ENCODE results near the gene TNS2.
A peak's percentile ranks its signal among the peaks of the same experiment; 100 is the strongest.

Gene TNS2

DNA sequence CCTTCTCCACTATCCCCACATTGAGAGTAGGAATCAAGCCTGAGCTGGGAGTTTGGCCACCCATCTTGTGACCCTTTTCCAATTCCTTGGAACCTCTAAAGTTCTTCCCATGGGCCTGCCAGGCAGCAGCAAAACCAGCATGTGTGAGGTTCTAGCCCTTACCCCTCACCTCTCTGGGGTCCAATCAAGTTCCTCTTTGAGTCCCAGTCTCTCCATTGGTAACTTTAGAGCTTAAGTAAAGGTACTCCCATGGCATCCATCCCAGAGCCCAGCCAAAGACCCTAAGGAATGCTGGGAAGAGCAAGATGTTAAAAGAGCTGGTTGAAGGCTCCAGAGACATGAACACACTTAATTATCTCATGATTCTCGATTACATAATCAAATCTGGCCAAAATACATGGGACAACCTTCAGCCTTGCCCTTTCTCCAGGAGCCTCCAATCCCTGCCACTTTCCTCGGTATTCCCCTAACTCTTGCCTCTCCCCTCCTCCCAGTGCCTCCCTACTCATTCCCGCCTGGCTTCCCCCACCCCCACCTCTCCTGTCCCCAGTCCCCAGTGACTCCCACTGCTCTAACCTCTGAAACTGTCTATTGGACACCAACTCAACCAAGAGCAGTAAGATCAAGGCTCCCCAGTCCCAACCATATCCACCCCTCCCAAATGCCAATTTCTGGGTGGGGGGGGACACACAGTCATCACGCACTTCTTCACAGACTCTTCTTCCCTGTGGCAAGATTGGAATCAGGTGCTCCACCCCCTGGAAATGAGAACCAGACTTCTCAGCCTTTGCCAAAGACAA is 4.8 kb upstream of the TNS2 start:
- TF ChIP-seq, protein P1, sequence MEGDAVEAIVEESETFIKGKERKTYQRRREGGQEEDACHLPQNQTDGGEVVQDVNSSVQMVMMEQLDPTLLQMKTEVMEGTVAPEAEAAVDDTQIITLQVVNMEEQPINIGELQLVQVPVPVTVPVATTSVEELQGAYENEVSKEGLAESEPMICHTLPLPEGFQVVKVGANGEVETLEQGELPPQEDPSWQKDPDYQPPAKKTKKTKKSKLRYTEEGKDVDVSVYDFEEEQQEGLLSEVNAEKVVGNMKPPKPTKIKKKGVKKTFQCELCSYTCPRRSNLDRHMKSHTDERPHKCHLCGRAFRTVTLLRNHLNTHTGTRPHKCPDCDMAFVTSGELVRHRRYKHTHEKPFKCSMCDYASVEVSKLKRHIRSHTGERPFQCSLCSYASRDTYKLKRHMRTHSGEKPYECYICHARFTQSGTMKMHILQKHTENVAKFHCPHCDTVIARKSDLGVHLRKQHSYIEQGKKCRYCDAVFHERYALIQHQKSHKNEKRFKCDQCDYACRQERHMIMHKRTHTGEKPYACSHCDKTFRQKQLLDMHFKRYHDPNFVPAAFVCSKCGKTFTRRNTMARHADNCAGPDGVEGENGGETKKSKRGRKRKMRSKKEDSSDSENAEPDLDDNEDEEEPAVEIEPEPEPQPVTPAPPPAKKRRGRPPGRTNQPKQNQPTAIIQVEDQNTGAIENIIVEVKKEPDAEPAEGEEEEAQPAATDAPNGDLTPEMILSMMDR (conservative IDR thresholded peaks at IDR 0.05): no peak
- no peak overlapping the region for H3K27ac ChIP-seq

GRCh38 chr12:53045696-53046045 is 4.2 kb upstream of the TNS2 start:
- TF ChIP-seq, protein P1 (conservative IDR thresholded peaks at IDR 0.05): no peak
- H3K27ac ChIP-seq: peak overlapping the region; percentile 95

- TF ChIP-seq, protein P1 (conservative IDR thresholded peaks at IDR 0.05): no peak
Measured at GRCh38 chr12:53046655-53047220, 3.1 kb upstream of the TNS2 start.

DNA sequence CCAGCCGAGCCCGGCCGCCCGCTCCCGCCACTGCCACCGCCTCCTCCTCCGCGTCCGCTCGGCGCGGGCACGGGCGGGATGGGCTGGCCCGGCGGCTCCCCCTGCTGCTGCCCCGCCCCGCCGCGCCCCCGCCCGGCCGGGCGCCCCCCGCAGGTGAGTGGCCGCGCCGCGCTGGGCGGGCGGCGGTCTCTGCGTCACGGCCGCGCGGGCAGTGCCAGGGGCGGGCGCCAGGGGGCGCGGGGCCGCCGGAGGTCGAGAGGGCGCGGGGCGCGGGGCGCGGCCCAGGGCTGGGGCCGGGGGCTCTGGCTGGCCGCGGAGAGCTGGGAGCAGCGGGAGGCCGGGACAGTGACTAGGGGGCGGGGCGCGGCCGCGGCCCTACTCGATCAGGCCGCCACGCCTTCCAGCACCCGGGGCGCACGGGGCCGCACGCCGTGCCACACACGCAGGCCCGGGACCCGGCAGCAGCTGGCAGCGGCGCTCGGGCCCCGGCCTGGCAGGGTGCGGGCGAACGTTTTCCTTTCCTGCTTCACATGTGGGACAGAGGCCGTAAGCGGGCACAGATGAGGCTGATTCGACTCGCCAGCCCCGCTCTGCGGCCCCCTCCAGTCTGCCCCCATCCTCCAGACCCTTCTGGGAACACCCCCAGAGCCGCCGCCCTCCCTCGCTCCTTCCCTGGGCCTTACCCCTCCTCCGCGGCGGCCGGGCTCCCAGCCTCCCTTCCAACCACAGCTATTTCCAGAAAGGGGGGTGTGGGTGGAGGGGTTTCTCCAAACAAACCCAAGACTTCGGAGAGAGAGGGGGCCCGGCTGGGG is 2.4 kb upstream of the TNS2 start:
- H3K27ac ChIP-seq: peak overlapping the region; percentile 95
- TF ChIP-seq, protein P1 (conservative IDR thresholded peaks at IDR 0.05): peak; percentile 85

More at GRCh38 chr12:53046655-53047220, 3.1 kb upstream of the TNS2 start:
- H3K27ac ChIP-seq: peak overlapping the region; percentile 95

DNA sequence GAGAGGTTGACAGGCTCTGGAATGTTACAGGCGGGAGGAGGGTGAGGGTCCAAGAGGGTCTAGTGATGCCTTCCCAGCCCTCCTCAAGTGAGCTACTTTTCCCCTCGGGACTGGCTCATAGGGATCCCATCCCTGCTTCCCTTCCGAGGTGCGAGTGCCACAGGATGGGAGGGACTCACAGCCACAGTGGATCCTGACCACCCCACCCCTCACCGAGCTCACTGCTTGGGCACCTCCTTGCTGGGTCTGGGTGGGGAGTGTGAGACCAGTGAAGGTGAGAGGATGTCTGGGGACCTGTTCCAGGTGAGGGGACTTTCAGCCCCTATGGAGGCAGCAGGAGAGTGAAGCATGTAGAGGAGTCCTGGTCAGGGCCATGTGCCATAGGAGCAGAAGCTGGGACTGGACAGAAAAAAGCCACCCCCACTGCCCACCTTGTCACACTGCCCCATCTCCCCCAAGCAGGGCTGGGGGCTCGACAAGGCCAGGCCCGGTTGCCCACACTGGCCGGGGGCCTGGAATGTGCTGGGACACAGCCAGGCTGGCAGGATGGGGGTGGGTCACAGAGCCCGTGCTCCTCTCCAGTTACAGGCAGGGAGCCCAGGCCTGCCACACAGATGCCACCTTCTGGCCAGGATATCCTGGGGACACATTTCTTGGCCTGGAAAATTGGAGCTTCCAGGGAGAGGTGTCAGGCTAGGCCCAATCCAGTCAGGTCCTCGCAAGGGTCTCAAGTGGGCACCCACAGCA is 1.7 kb upstream of the TNS2 start:
- peak overlapping the region; percentile 95 for H3K27ac ChIP-seq
- TF ChIP-seq, protein P1 (conservative IDR thresholded peaks at IDR 0.05): peak; percentile 72

- TF ChIP-seq, protein P1 (conservative IDR thresholded peaks at IDR 0.05): peak; percentile 17; the same call in 1 of the 2 replicates
- peak overlapping the region; percentile 95 for H3K27ac ChIP-seq
Measured at GRCh38 chr12:53048780-53049401, 974 bp upstream of the TNS2 start.
